Neuronal stem cell (in vitro differentiated cells): ENCODE measurements around the gene SSU72.
A peak's percentile ranks its signal among the peaks of the same experiment; 100 is the strongest.

Experiments
- DNase-seq: peaks from one replicate; pipeline ENCODE4 v3.0.0-alpha.2; 2013; ENCODE audit warnings: low spot score
- H2AFZ ChIP-seq: one replicate; pipeline ENCODE4 v1.6.1; 2013; ENCODE audit warnings: mild to moderate bottlenecking, low read length, inconsistent platforms
- H2AK5ac ChIP-seq: 2 replicates; pipeline ENCODE4 v1.6.1; 2013; ENCODE audit warnings: low read depth, mild to moderate bottlenecking, inconsistent platforms, low read length, moderate library complexity, mixed read lengths
- H2BK120ac ChIP-seq: 2 replicates; pipeline ENCODE4 v1.6.1; 2013; ENCODE audit warnings: low read depth, mild to moderate bottlenecking, inconsistent platforms, low read length, moderate library complexity, mixed read lengths
- H2BK12ac ChIP-seq: one replicate; pipeline ENCODE4 v1.6.1; 2013; ENCODE audit warnings: low read length, inconsistent platforms
- H2BK15ac ChIP-seq: 2 replicates; pipeline ENCODE4 v1.6.1; 2013; ENCODE audit warnings: mild to moderate bottlenecking, low read length, inconsistent platforms, mixed read lengths
- H2BK5ac ChIP-seq: one replicate; pipeline ENCODE4 v1.6.1; 2013; ENCODE audit warnings: inconsistent platforms, mild to moderate bottlenecking, low read length, moderate library complexity
- H3K14ac ChIP-seq: one replicate; pipeline ENCODE4 v1.6.1; 2013; ENCODE audit warnings: low read length, inconsistent platforms
- H3K18ac ChIP-seq: 2 replicates; pipeline ENCODE4 v1.6.1; 2013; ENCODE audit warnings: low read length, inconsistent platforms
- H3K23ac ChIP-seq: 2 replicates; pipeline ENCODE4 v1.6.1; 2013; ENCODE audit warnings: low read depth, mild to moderate bottlenecking, mixed read lengths, low read length, inconsistent platforms; ENCODE audit not compliant: poor library complexity
- H3K27ac ChIP-seq: replicated peaks from 3 replicates; pipeline ENCODE4 v1.5.1; 2013; ENCODE audit warnings: low read length, inconsistent platforms
- H3K27me3 ChIP-seq, 3 experiments: 2 replicates each; pipeline ENCODE4 v1.6.1; 2013; ENCODE audit warnings: low read length in 3 of 3, mild to moderate bottlenecking in 2 of 3, inconsistent platforms in 1 of 3, low read depth in 1 of 3, mixed read lengths in 1 of 3, moderate library complexity in 1 of 3; ENCODE audit not compliant: control insufficient read depth in 3 of 3, insufficient read depth in 3 of 3
- H3K36me3 ChIP-seq, 2 donors: replicated peaks in 1 of 2; 2 replicates each; pipeline ENCODE4 v1.6.1; 2013; ENCODE audit warnings: low read length in 2 of 2; ENCODE audit not compliant: control insufficient read depth in 2 of 2, insufficient read depth in 2 of 2
- H3K4ac ChIP-seq: 2 replicates; pipeline ENCODE4 v1.6.1; 2013; ENCODE audit warnings: inconsistent platforms, mild to moderate bottlenecking, low read length, moderate library complexity
- H3K4me1 ChIP-seq, 2 donors: 1 replicate in 1 of 2; 2 replicates in 1 of 2; pipeline ENCODE4 v1.6.1; 2013; ENCODE audit warnings: low read length in 2 of 2, low read depth in 1 of 2; ENCODE audit not compliant: control insufficient read depth in 2 of 2, insufficient read depth in 1 of 2
- H3K4me2 ChIP-seq: one replicate; pipeline ENCODE4 v1.6.1; 2013; ENCODE audit warnings: mild to moderate bottlenecking, low read length, inconsistent platforms; ENCODE audit not compliant: insufficient read depth, poor library complexity, severe bottlenecking
- H3K4me3 ChIP-seq, 2 donors: 2 replicates each; pipeline ENCODE4 v1.5.1; 2013; ENCODE audit warnings: low read length in 2 of 2, mild to moderate bottlenecking in 2 of 2, inconsistent platforms in 1 of 2, moderate library complexity in 1 of 2
- H3K79me1 ChIP-seq: one replicate; pipeline ENCODE4 v1.6.1; 2013; ENCODE audit warnings: low read depth, mild to moderate bottlenecking, inconsistent platforms, low read length, moderate library complexity
- H3K9ac ChIP-seq: one replicate; pipeline ENCODE4 v1.6.1; 2013; ENCODE audit warnings: mild to moderate bottlenecking, low read depth, low read length, inconsistent platforms; ENCODE audit not compliant: poor library complexity
- H3K9me3 ChIP-seq, 2 donors: replicated peaks in 1 of 2; 2 replicates each; pipeline versions ENCODE3 to v1.6.1; 2013; ENCODE audit warnings: low read length in 2 of 2, mild to moderate bottlenecking in 2 of 2, inconsistent platforms in 1 of 2, low read depth in 1 of 2, mixed read lengths in 1 of 2, moderate library complexity in 1 of 2; ENCODE audit not compliant: control insufficient read depth in 2 of 2, insufficient read depth in 1 of 2
- H4K8ac ChIP-seq: one replicate; pipeline ENCODE4 v1.6.1; 2013; ENCODE audit warnings: low read depth, mild to moderate bottlenecking, inconsistent platforms, low read length, moderate library complexity
- H4K91ac ChIP-seq: one replicate; pipeline ENCODE4 v1.6.1; 2013; ENCODE audit warnings: low read length, low read depth, mild to moderate bottlenecking, inconsistent platforms; ENCODE audit not compliant: poor library complexity
- WGBS, 2 donors: extraction: QIAGEN DNeasy Blood & Tissue Kit; methylation state at CpG; one replicate each; pipeline ENCODE4 v1.1.7; 2013; ENCODE audit warnings: missing lambda C conversion rate in 2 of 2, mixed read lengths in 1 of 2; ENCODE audit not compliant: insufficient read length in 2 of 2, insufficient replicate concordance in 1 of 2; ENCODE audit errors: extremely low coverage in 2 of 2; 5-methylcytosine and 5-hydroxymethylcytosine counted together

SSU72 gene

GRCh38 chr1:1542766-1543705, 31.6 kb downstream of the SSU72 start:
- no peak overlapping the region for H2BK5ac ChIP-seq
- peak overlapping the region; percentile 31 for H3K23ac ChIP-seq
- no peak overlapping the region for H4K91ac ChIP-seq
- H2AFZ ChIP-seq = no peak overlapping the region
- H3K18ac ChIP-seq = peak overlapping the region; percentile 48
- H4K8ac ChIP-seq = no peak overlapping the region
- H3K14ac ChIP-seq = no peak overlapping the region
- no peak overlapping the region for H3K27ac ChIP-seq
- H3K9me3 ChIP-seq = peaks cover 0 to 2% of the 10 kb centered on the region in 2 donors
- no peak overlapping the region for H2BK15ac ChIP-seq
- peaks cover 20% of the 10 kb centered on the region for H3K79me1 ChIP-seq
- H3K9ac ChIP-seq = no peak overlapping the region
- DNase-seq = no peak
- H2BK12ac ChIP-seq = no peak overlapping the region
- no peak overlapping the region for H3K4me3 ChIP-seq
- H3K4me2 ChIP-seq = no peak overlapping the region
- no peak overlapping the region for H3K4ac ChIP-seq
- H2AK5ac ChIP-seq = no peak overlapping the region
- H3K27me3 ChIP-seq = no peaks in the 10 kb centered on the region
- peaks cover 21 to 27% of the 10 kb centered on the region in 2 donors for H3K36me3 ChIP-seq
- H3K4me1 ChIP-seq = peaks cover 0 to 12% of the 10 kb centered on the region in 2 donors
- no peak overlapping the region for H2BK120ac ChIP-seq
- WGBS, 2 donors = no CpG with 5 or more reads among the region's 45 CpGs

- WGBS, 2 donors = no CpG with 5 or more reads among the region's 37 CpGs
- Histone ChIP-seq H4K8ac (no peak overlapping the region), H3K23ac (peak overlapping the region; percentile 80), H3K18ac (no peak overlapping the region), H4K91ac (no peak overlapping the region), H3K14ac (no peak overlapping the region), H3K9ac (peak overlapping the region; percentile 70), H3K4me1 (peaks cover 0 to 12% of the 10 kb centered on the region in 2 donors), H3K9me3 (peaks cover 0 to 2% of the 10 kb centered on the region in 2 donors), H2BK5ac (no peak overlapping the region), H3K4me2 (no peak overlapping the region), H2BK12ac (no peak overlapping the region), H3K27me3 (no peaks in the 10 kb centered on the region), H2BK120ac (no peak overlapping the region), H2AFZ (no peak overlapping the region), H3K4me3 (no peak overlapping the region), H3K79me1 (peaks cover 29% of the 10 kb centered on the region), H3K4ac (no peak overlapping the region), H2AK5ac (no peak overlapping the region), H3K36me3 (peaks cover 21 to 33% of the 10 kb centered on the region in 2 donors), H2BK15ac (no peak overlapping the region), H3K27ac (no peak overlapping the region)
- no peak for DNase-seq
Observed at GRCh38 chr1:1541956-1542765, 32.5 kb downstream of the SSU72 start.

GRCh38 chr1:1540818-1541628, 33.6 kb downstream of the SSU72 start:
- Histone ChIP-seq H3K9me3 (peaks cover 0 to 2% of the 10 kb centered on the region in 2 donors), H3K4ac (peak overlapping the region; percentile 76), H3K4me1 (peaks cover 0 to 12% of the 10 kb centered on the region in 2 donors), H2BK15ac (peak overlapping the region; percentile 49), H4K91ac (peak overlapping the region; percentile 39), H2BK5ac (no peak overlapping the region), H3K4me3 (peak overlapping the region in 1 of 2 donors; percentile 75), H3K18ac (peak overlapping the region; percentile 95), H2AFZ (no peak overlapping the region), H3K14ac (peak overlapping the region; percentile 89), H3K36me3 (peaks cover 19 to 33% of the 10 kb centered on the region in 2 donors), H3K9ac (peak overlapping the region; percentile 92), H3K79me1 (peaks cover 39% of the 10 kb centered on the region), H3K4me2 (peak overlapping the region; percentile 54), H2AK5ac (peak overlapping the region; percentile 99), H2BK12ac (peak overlapping the region; percentile 84), H2BK120ac (no peak overlapping the region), H3K27ac (peak overlapping the region; percentile 39), H3K27me3 (no peaks in the 10 kb centered on the region), H3K23ac (peak overlapping the region; percentile 43), H4K8ac (no peak overlapping the region)
- peak; percentile 18 for DNase-seq
- WGBS, 2 donors = no CpG with 5 or more reads among the region's 53 CpGs
